Esophagus muscularis mucosa (tissue), 4 donors: ENCODE measurements around the gene KRTAP5-4. TPM values are rescaled to one million over a fixed set of nuclear protein-coding genes. Genes with fewer than 3 reads are reported as not detected.
"Not testable (repeated sequence)": the region's sequence is repeated elsewhere in the genome, so short reads cannot be mapped to it uniquely, and the experiment has no call there.

Experiments used
- DNase-seq: peaks from one replicate; pipeline ENCODE4 v3.0.0-alpha.2; 2017; ENCODE audit errors: extremely low spot score
- H3K27ac ChIP-seq, 4 donors: fragments of 200-600 bp; sonication (generic); replicated peaks in 1 of 4; 1 replicate in 3 of 4; 2 replicates in 1 of 4; pipeline ENCODE4 v1.5.1; 2016 to 2019; ENCODE audit warnings: mild to moderate bottlenecking in 1 of 4
- H3K27me3 ChIP-seq, 4 donors: fragments of 200-600 bp; sonication (generic); one replicate each; pipeline versions ENCODE4 v1.5.1 to v1.6.0; 2016 to 2019
- H3K36me3 ChIP-seq, 4 donors: fragments of 200-600 bp; sonication (generic); one replicate each; pipeline ENCODE4 v1.5.1; 2016 to 2019
- H3K4me1 ChIP-seq, 4 donors: fragments of 200-600 bp; sonication (generic); one replicate each; pipeline ENCODE4 v1.5.1; 2016 to 2019
- H3K4me3 ChIP-seq, 4 donors: fragments of 200-600 bp; sonication (generic); 1 replicate in 2 of 4; 2 replicates in 2 of 4; pipeline ENCODE4 v1.5.1; 2016 to 2019; ENCODE audit warnings: mild to moderate bottlenecking in 4 of 4, moderate library complexity in 1 of 4
- H3K9me3 ChIP-seq, 4 donors: fragments of 200-600 bp; sonication (generic); 1 replicate in 3 of 4; 2 replicates in 1 of 4; pipeline ENCODE4 v1.5.1; 2016 to 2019
- EP300 ChIP-seq: sonication (generic); formaldehyde crosslinking; IDR thresholded peaks from one replicate; pipeline ENCODE4 v1.6.1; 2017; ENCODE audit warnings: antibody characterized with exemption
- POLR2A ChIP-seq: fragments of 450-650 bp; IDR thresholded peaks from one replicate; pipeline ENCODE4 v1.6.1; 2017; ENCODE audit warnings: antibody characterized with exemption, moderate library complexity, mild to moderate bottlenecking, low read depth
- POLR2AphosphoS5 ChIP-seq, 2 donors: sonication (generic); formaldehyde crosslinking; IDR thresholded peaks; one replicate each; pipeline ENCODE4 v1.6.1; 2017; ENCODE audit warnings: antibody characterized with exemption in 2 of 2
- WGBS: methylation state at CpG from one replicate; pipeline ENCODE4 v1.1.5; 2018; 5-methylcytosine and 5-hydroxymethylcytosine counted together
- intact Hi-C: fragments of 100-400 bp; cut with DNase I; formaldehyde crosslinking; loops from one replicate; pipeline ENCODE4 v1.15.1; 2023
- total RNA-seq, 4 donors: library from RNA; depleted of rRNA; stranded (reverse); fragments of >200 nt; gene quantifications; one replicate each; pipeline versions ENCODE4 v1.1.0 to v1.2.1, GENCODE V29; 2016
- TF ChIP-seq, protein P1 (sequence below), 3 experiments: fragments of 200-600 bp in 2 of 3; fragments of 450-650 bp in 1 of 3; sonication (generic) in 2 of 3; IDR thresholded peaks; one replicate each; pipeline ENCODE4 v1.5.1; 2017 to 2019; ENCODE audit warnings: antibody characterized with exemption in 3 of 3, mild to moderate bottlenecking in 2 of 3, moderate library complexity in 1 of 3

KRTAP5-4 gene
- total RNA-seq, 4 donors from 2014 or later: not detected

DNA sequence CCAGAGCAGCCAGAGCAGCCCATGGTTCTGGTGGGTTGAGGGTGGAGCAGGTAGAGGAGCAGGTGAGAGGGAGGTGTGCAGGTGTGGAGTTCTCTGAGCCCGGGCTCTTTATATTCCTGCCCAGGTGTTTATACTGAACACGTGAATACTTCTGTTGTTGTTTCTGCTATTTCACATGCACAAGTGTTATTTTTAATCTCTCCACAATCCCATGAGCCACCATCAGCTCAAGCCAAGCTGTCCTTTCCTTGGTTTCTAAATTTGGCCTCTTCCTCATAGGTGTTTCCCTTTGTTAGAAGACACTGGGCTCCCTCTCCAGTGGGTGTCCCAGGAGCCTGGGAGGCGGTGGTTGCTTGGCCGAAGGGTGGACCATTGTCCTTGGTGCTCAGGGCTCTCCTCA is 13.6 kb downstream of the KRTAP5-4 start, which contains the start of gene KRTAP5-3:
Gene KRTAP5-3, minus strand, starts transcription at position 101 of the 400 bp plus-strand sequence. Its CDS starts 78 bp downstream, at position 23.
- intact Hi-C loops: no loop called here
- Histone ChIP-seq H3K27ac (no peak within 1 kb of the TSS), H3K27me3 (peaks cover 0 to 75% (median 3%) of the 10 kb centered on the region in 4 donors)

DNA sequence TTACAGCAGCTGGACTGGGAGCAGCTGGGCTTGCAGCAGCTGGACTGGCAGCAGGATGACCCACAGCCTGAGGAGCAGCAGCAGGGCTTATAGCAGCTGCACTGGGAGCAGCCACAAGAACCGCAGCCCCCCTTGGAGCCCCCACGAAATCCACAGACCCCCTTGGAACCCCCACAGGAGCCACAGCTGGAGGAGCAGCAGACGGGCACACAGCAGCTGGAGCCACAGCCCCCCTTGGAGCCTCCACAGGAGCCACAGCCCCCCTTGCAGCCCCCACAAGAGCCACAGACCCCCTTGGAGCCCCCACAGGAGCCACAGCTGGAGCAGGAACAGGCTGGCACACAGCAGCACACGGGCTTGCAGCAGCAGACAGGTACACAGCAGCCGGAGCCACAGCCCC is 14.0 kb downstream of the KRTAP5-4 start:
- no CpG with 5 or more reads among the region's 5 CpGs for WGBS
- H3K9me3 ChIP-seq, H3K36me3 ChIP-seq, intact Hi-C loops, H3K4me3 ChIP-seq, H3K4me1 ChIP-seq, H3K27ac ChIP-seq, DNase-seq: not testable (repeated sequence)
- H3K27me3 ChIP-seq: peaks cover 0 to 75% (median 3%) of the 10 kb centered on the region in 4 donors

More for the DNA sequence above, 13.6 kb downstream of the KRTAP5-4 start, which contains the start of gene KRTAP5-3:
- TF ChIP-seq EP300: no peak
- TF ChIP-seq, protein P1, sequence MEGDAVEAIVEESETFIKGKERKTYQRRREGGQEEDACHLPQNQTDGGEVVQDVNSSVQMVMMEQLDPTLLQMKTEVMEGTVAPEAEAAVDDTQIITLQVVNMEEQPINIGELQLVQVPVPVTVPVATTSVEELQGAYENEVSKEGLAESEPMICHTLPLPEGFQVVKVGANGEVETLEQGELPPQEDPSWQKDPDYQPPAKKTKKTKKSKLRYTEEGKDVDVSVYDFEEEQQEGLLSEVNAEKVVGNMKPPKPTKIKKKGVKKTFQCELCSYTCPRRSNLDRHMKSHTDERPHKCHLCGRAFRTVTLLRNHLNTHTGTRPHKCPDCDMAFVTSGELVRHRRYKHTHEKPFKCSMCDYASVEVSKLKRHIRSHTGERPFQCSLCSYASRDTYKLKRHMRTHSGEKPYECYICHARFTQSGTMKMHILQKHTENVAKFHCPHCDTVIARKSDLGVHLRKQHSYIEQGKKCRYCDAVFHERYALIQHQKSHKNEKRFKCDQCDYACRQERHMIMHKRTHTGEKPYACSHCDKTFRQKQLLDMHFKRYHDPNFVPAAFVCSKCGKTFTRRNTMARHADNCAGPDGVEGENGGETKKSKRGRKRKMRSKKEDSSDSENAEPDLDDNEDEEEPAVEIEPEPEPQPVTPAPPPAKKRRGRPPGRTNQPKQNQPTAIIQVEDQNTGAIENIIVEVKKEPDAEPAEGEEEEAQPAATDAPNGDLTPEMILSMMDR (IDR thresholded peaks at IDR 0.05): no peak
- no peak for TF ChIP-seq POLR2AphosphoS5 (IDR thresholded peaks at IDR 0.05)
- no peak for TF ChIP-seq POLR2A
- no peaks in the 10 kb centered on the region for H3K36me3 ChIP-seq
- H3K9me3 ChIP-seq: no peaks in the 10 kb centered on the region
- WGBS: 65% methylated on average over 4 of the region's 4 CpGs
- no peak within 1 kb of the TSS for H3K4me3 ChIP-seq
- peaks cover 0 to 5% (median 0%) of the 10 kb centered on the region in 4 donors for H3K4me1 ChIP-seq
- DNase-seq: no peak

DNA sequence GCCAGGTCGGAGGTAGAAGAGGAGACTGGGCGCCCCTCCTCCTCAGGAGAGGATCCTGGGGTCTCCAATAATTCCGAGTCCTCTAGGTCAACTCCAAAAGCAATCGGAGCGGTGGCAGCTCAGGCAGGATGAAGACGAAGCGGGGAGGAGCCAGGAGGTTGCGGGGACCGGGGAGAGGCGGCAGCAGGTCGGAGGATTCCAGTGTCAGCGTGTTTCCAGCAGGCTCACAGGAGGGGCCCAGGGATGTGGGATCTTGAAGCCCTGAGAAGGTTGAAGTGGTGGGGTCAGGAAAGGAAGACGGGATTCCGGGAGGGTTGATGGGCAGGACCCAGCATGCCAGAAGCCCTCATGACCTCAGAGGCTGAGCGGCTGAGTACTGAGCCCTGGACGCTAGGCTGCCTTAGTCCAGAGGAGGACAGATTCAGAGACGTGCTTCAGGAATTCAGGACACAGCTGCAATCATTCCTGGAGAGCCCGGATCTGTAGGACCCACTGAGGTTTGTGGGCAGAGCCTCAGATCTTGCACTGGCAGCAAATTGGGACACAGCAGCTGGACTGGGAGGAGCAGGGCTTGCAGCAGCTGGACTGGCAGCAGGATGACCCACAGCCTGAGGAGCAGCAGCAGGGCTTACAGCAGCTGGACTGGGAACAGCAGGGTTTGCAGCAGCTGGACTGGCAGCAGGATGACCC is 14.6 kb downstream of the KRTAP5-4 start:
- intact Hi-C loops, H3K4me1 ChIP-seq, H3K9me3 ChIP-seq, H3K36me3 ChIP-seq, H3K27ac ChIP-seq, H3K4me3 ChIP-seq, DNase-seq: not testable (repeated sequence)
- 37% methylated on average over 17 of the region's 18 CpGs for WGBS
- H3K27me3 ChIP-seq: peaks cover 0 to 74% (median 3%) of the 10 kb centered on the region in 4 donors

DNA sequence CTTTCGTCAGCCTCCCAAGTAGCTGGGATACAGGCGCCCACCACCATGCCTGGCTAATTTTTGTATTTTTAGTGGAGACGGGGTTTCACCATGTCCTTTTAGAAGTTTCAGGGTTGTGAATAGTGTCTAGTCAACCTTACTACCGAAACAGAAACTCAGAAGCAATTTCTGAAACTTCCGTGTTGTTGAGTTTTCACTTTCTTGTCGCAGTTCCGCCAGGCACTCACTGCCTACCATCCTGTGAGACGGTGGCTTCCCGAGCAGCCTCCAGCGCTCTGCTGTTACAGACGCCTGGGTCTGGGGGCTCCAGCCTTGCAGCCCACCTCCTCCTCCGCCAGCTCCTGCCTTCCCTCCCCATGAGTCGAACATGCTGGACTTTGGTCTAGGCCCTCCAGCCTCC is 16.0 kb downstream of the KRTAP5-4 start:
- H3K27ac ChIP-seq, H3K9me3 ChIP-seq, H3K4me3 ChIP-seq, H3K36me3 ChIP-seq, intact Hi-C loops, H3K4me1 ChIP-seq, DNase-seq: not testable (repeated sequence)
- peaks cover 0 to 67% (median 3%) of the 10 kb centered on the region in 4 donors for H3K27me3 ChIP-seq
- WGBS: 84% methylated on average over 13 of the region's 13 CpGs

DNA sequence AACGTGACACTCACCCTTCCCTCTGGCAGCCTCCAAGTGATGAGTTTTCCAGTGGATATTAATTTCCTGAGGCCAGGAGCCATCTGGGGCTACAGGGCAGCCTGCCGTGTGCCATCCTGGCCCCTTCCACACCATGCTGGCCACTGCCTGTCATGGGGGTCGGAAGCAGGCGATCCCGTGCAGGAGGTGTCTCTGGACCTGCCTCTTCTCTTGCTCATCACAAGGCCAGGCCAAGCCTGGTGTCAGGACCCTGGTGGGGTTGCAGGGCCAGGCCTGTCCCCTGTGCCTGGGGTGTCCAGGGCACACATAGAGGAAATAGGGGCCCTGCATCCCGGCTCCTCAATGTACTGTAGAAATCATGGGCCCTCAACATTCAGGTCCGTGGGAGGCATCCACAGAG is 17.2 kb downstream of the KRTAP5-4 start:
- DNase-seq: no peak
- Histone ChIP-seq H3K27ac (no peak overlapping the region), H3K4me1 (peaks cover 0 to 5% (median 0%) of the 10 kb centered on the region in 4 donors), H3K9me3 (no peaks in the 10 kb centered on the region), H3K4me3 (no peak overlapping the region), H3K27me3 (peaks cover 0 to 59% (median 3%) of the 10 kb centered on the region in 4 donors), H3K36me3 (no peaks in the 10 kb centered on the region)
- intact Hi-C loops: no loop called here
- no peak for TF ChIP-seq POLR2AphosphoS5 (IDR thresholded peaks at IDR 0.05)
- TF ChIP-seq POLR2A: no peak
- no peak for TF ChIP-seq EP300
- TF ChIP-seq, protein P1 (IDR thresholded peaks at IDR 0.05): no peak
- 84% methylated on average over 4 of the region's 7 CpGs for WGBS

DNA sequence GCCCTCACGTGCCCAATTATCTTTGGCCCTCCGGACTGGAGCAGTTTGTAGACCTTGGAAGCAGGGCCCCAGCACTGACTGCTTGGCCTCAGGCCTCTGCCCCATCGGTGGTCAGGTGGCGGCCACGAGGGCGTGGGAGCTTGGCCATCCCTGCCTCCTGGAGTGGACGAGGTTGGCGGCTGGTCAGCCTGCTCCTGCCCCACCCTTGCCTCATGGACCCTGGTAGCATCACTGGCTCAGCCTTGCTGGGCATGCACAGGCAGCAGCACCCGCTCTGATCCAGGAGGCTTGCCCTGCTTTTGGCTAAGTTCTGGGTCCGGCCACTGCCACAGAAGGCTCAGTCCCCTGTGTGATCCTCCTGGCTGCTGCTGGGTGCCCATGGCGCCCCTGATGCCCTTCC is 17.8 kb downstream of the KRTAP5-4 start:
- TF ChIP-seq, protein P1 (IDR thresholded peaks at IDR 0.05): no peak
- no peak for TF ChIP-seq POLR2A
- 93% methylated on average over 7 of the region's 11 CpGs for WGBS
- no peak overlapping the region for H3K27ac ChIP-seq
- H3K9me3 ChIP-seq: no peaks in the 10 kb centered on the region
- no peak for DNase-seq
- intact Hi-C loops: no loop called here
- no peaks in the 10 kb centered on the region for H3K36me3 ChIP-seq
- peaks cover 0 to 5% (median 0%) of the 10 kb centered on the region in 4 donors for H3K4me1 ChIP-seq
- H3K4me3 ChIP-seq: no peak overlapping the region
- peaks cover 0 to 53% (median 3%) of the 10 kb centered on the region in 4 donors for H3K27me3 ChIP-seq
